Measurements from ENCODE around the gene RAB9B. TPM values are rescaled to one million over a fixed set of nuclear protein-coding genes. Genes with fewer than 3 reads are reported as not detected.
"Not testable (repeated sequence)": the region's sequence is repeated elsewhere in the genome, so short reads cannot be mapped to it uniquely, and the experiment has no call there.

Gene RAB9B
- total and polyA plus RNA-seq, 9 donors: 17.0 to 27.4 (median 21.8) TPM

DNA sequence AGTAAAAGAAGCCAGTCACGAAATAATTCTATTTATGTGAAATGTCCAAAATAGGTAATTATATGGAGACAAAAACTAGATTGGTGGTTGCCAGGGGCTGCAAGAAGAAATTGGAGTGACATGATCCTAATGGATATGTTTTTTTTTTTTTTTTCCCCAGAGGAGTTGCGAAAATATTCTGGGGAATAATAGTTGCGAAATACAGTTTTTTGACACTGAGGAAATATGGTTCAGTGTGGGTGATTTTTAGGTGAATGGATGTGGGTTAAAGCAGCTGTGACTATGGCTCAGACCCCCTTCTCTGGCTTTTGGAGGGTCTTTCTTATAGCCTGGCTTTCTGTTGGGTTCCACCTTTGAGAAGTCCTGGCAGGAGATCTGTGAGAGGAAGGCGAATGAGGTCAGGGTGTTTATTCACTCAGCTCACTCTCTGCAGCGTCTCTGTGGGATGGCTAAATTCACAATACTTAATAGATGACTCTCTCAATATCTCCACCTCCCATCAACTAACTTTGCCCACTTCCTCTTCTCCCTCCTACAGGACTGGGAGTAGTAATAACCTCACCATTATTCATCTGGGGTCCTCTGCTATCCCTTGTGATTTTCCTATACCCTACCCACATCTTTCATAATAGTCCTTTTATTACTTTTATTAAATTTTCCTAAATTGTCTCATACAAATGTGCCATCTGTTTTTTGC, 15.3 kb upstream of the RAB9B start:
- no peak for DNase-seq
- 86% methylated on average over 1 of the region's 5 CpGs for WGBS (ENCODE audit: insufficient coverage)
- Histone ChIP-seq H3K9me3 (replicated peaks; ENCODE audit: control insufficient read depth, low read depth, low read length) (no peaks in the 10 kb centered on the region), H3K4me1 (ENCODE audit: control insufficient read depth, insufficient read depth, low read length) (no peaks in the 10 kb centered on the region), H3K36me3 (ENCODE audit: control insufficient read depth, insufficient read depth, low read length) (no peaks in the 10 kb centered on the region), H3K27me3 (ENCODE audit: control insufficient read depth, insufficient read depth, low read length) (peaks cover 5% of the 10 kb centered on the region), H3K27ac (ENCODE audit: low read length) (no peak overlapping the region), H3K4me3 (ENCODE audit: low read length) (no peak overlapping the region)

GRCh38 chrX:103846386-103846785, 14.3 kb upstream of the RAB9B start:
- H3K27me3 ChIP-seq (ENCODE audit: control insufficient read depth, insufficient read depth, low read length): peaks cover 7% of the 10 kb centered on the region
- H3K9me3 ChIP-seq (replicated peaks; ENCODE audit: control insufficient read depth, low read depth, low read length): no peaks in the 10 kb centered on the region
- no peak overlapping the region for H3K27ac ChIP-seq (ENCODE audit: low read length)
- no peak for DNase-seq
- no peaks in the 10 kb centered on the region for H3K4me1 ChIP-seq (ENCODE audit: control insufficient read depth, insufficient read depth, low read length)
- no peaks in the 10 kb centered on the region for H3K36me3 ChIP-seq (ENCODE audit: control insufficient read depth, insufficient read depth, low read length)
- no peak overlapping the region for H3K4me3 ChIP-seq (ENCODE audit: low read length)

- Histone ChIP-seq H3K4me1 (ENCODE audit: control insufficient read depth, insufficient read depth, low read length) (no peaks in the 10 kb centered on the region), H3K4me3 (ENCODE audit: low read length) (no peak overlapping the region), H3K9me3 (replicated peaks; ENCODE audit: control insufficient read depth, low read depth, low read length) (no peaks in the 10 kb centered on the region), H3K27ac (ENCODE audit: low read length) (no peak overlapping the region), H3K36me3 (ENCODE audit: control insufficient read depth, insufficient read depth, low read length) (no peaks in the 10 kb centered on the region), H3K27me3 (ENCODE audit: control insufficient read depth, insufficient read depth, low read length) (peaks cover 7% of the 10 kb centered on the region)
- peak; percentile 71 for DNase-seq
- WGBS (ENCODE audit: insufficient coverage): no CpG with 5 or more reads among the region's 4 CpGs
Observed at GRCh38 chrX:103845165-103845653, 13.2 kb upstream of the RAB9B start.

DNA sequence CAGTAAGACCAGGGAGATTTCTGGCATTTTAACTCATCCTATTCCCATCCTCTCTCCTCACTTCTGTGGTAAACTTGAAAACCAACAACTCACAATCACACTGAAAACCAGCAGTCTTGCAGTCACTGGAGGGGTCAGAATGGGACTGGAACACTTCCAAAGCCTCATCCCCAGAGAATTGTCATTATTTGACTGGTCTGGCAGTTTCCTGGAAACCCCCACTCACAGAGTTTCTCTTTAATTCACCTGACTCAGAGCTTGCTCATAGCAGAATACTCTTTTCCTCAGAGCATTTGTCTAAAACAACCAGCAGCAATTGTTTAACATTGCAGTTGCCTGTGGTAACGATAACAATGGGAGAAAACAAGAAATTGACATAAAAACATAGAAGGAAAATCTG, 7.3 kb upstream of the RAB9B start:
- WGBS (ENCODE audit: insufficient coverage): no CpG with 5 or more reads among the region's 1 CpG
- H3K27ac ChIP-seq (ENCODE audit: low read length): no peak overlapping the region
- peaks cover 5% of the 10 kb centered on the region for H3K27me3 ChIP-seq (ENCODE audit: control insufficient read depth, insufficient read depth, low read length)
- no peaks in the 10 kb centered on the region for H3K9me3 ChIP-seq (replicated peaks; ENCODE audit: control insufficient read depth, low read depth, low read length)
- no peak overlapping the region for H3K4me3 ChIP-seq (ENCODE audit: low read length)
- no peak for DNase-seq
- H3K4me1 ChIP-seq (ENCODE audit: control insufficient read depth, insufficient read depth, low read length): no peaks in the 10 kb centered on the region
- H3K36me3 ChIP-seq (ENCODE audit: control insufficient read depth, insufficient read depth, low read length): no peaks in the 10 kb centered on the region

- Histone ChIP-seq H3K27ac (ENCODE audit: low read length) (peak overlapping the region; percentile 89), H3K9me3 (replicated peaks; ENCODE audit: control insufficient read depth, low read depth, low read length) (no peaks in the 10 kb centered on the region), H3K4me3 (ENCODE audit: low read length) (peak overlapping the region; percentile 56), H3K4me1 (ENCODE audit: control insufficient read depth, insufficient read depth, low read length) (no peaks in the 10 kb centered on the region), H3K27me3 (ENCODE audit: control insufficient read depth, insufficient read depth, low read length) (peaks cover 26% of the 10 kb centered on the region), H3K36me3 (ENCODE audit: control insufficient read depth, insufficient read depth, low read length) (no peaks in the 10 kb centered on the region)
- DNase-seq: peak; percentile 64
- 24% methylated on average over 8 of the region's 11 CpGs for WGBS (ENCODE audit: insufficient coverage)
Observed at GRCh38 chrX:103831342-103831802, 685 bp downstream of the RAB9B start.

GRCh38 chrX:103830848-103831247, 1.2 kb downstream of the RAB9B start:
- peak overlapping the region; percentile 89 for H3K27ac ChIP-seq (ENCODE audit: low read length)

GRCh38 chrX:103828529-103828928, 3.5 kb downstream of the RAB9B start:
- no CpG with 5 or more reads among the region's 2 CpGs for WGBS (ENCODE audit: insufficient coverage)
- Histone ChIP-seq H3K4me3 (ENCODE audit: low read length) (no peak overlapping the region), H3K4me1 (ENCODE audit: control insufficient read depth, insufficient read depth, low read length) (no peaks in the 10 kb centered on the region), H3K27me3 (ENCODE audit: control insufficient read depth, insufficient read depth, low read length) (peaks cover 32% of the 10 kb centered on the region), H3K9me3 (replicated peaks; ENCODE audit: control insufficient read depth, low read depth, low read length) (no peaks in the 10 kb centered on the region), H3K36me3 (ENCODE audit: control insufficient read depth, insufficient read depth, low read length) (no peaks in the 10 kb centered on the region), H3K27ac (ENCODE audit: low read length) (peak overlapping the region; percentile 51)
- DNase-seq: peak; percentile 37

More at GRCh38 chrX:103830848-103831247, 1.2 kb downstream of the RAB9B start:
- Histone ChIP-seq H3K27me3 (ENCODE audit: control insufficient read depth, insufficient read depth, low read length) (peaks cover 26% of the 10 kb centered on the region), H3K4me1 (ENCODE audit: control insufficient read depth, insufficient read depth, low read length) (no peaks in the 10 kb centered on the region), H3K9me3 (replicated peaks; ENCODE audit: control insufficient read depth, low read depth, low read length) (no peaks in the 10 kb centered on the region), H3K4me3 (ENCODE audit: low read length) (peak overlapping the region; percentile 56), H3K36me3 (ENCODE audit: control insufficient read depth, insufficient read depth, low read length) (no peaks in the 10 kb centered on the region)
- 63% methylated on average over 7 of the region's 7 CpGs for WGBS (ENCODE audit: insufficient coverage)
- no peak for DNase-seq

- no CpG with 5 or more reads among the region's 1 CpG for WGBS (ENCODE audit: insufficient coverage)
Observed at GRCh38 chrX:103825881-103826280, 6.2 kb downstream of the RAB9B start.

DNA sequence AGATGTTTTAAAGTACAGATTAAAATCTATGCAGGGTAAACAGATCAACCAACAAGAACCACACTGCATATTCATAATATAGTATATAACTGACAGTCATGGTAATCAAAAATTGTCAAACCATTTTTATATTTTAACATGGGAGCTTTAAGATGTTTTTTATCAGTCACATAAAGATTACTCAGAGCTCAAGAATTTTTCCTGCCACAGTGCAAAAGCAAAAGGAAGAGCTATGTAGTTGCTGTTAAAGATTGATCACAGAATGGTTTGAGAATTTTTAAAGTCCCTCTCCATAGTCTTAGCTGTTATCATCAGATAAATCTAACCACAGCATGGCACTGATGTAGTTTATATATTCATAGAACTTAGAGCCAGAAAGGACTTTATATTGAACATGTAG, 8.5 kb downstream of the RAB9B start:
- Histone ChIP-seq H3K27ac (ENCODE audit: low read length) (no peak overlapping the region), H3K27me3 (ENCODE audit: control insufficient read depth, insufficient read depth, low read length) (peaks cover 9% of the 10 kb centered on the region), H3K36me3 (ENCODE audit: control insufficient read depth, insufficient read depth, low read length) (no peaks in the 10 kb centered on the region), H3K9me3 (replicated peaks; ENCODE audit: control insufficient read depth, low read depth, low read length) (no peaks in the 10 kb centered on the region), H3K4me3 (ENCODE audit: low read length) (no peak overlapping the region), H3K4me1 (ENCODE audit: control insufficient read depth, insufficient read depth, low read length) (no peaks in the 10 kb centered on the region)
- DNase-seq: no peak

More at GRCh38 chrX:103825881-103826280, 6.2 kb downstream of the RAB9B start:
- Histone ChIP-seq H3K27ac (ENCODE audit: low read length) (no peak overlapping the region), H3K4me3 (ENCODE audit: low read length) (no peak overlapping the region), H3K9me3 (replicated peaks; ENCODE audit: control insufficient read depth, low read depth, low read length) (no peaks in the 10 kb centered on the region), H3K4me1 (ENCODE audit: control insufficient read depth, insufficient read depth, low read length) (no peaks in the 10 kb centered on the region), H3K27me3 (ENCODE audit: control insufficient read depth, insufficient read depth, low read length) (peaks cover 11% of the 10 kb centered on the region), H3K36me3 (ENCODE audit: control insufficient read depth, insufficient read depth, low read length) (no peaks in the 10 kb centered on the region)
- DNase-seq: no peak

DNA sequence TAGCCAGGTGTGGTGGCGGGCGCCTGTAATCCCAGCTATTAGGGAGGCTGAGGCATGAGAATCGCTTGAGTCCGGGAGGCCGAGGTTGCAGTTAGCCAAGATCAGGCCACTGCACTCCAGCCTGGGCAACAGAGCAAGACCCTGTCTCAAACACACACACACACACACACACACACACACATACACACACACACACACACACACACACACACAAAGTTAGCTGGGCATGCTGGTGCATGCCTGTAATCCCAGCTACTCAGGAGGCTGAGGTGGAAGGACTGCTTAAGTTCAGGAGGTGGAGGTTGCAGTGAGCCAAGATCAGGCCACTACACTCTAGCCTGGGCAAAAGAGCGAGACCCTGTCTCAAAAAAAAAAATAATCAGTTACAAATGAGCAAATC, 11.3 kb downstream of the RAB9B start:
- H3K36me3 ChIP-seq (ENCODE audit: control insufficient read depth, insufficient read depth, low read length); H3K4me3 ChIP-seq (ENCODE audit: low read length); H3K27ac ChIP-seq (ENCODE audit: low read length); DNase-seq; H3K9me3 ChIP-seq (replicated peaks; ENCODE audit: control insufficient read depth, low read depth, low read length); H3K27me3 ChIP-seq (ENCODE audit: control insufficient read depth, insufficient read depth, low read length); H3K4me1 ChIP-seq (ENCODE audit: control insufficient read depth, insufficient read depth, low read length): not testable (repeated sequence)
- WGBS (ENCODE audit: insufficient coverage): 80% methylated on average over 2 of the region's 6 CpGs
